Panc1 (cell line): Measurements from ENCODE around the gene EPHB2. TPM values are rescaled to one million over a fixed set of nuclear protein-coding genes. Genes with fewer than 3 reads are reported as not detected.

Experiments
- ATAC-seq: fragments of 200-7000 bp; cut with Tn5 transposase; 2 replicates; pipeline ENCODE4 v1.9.1; 2020; ENCODE audit warnings: mild to moderate bottlenecking, moderate library complexity
- BruUV-seq: library from RNA; stranded (reverse); fragments of 400-500 nt; replicated peaks from 2 replicates; lab custom pipeline; 2021; lab: Mats Ljungman, UMichigan
- CTCF ChIA-PET: fragments of 300-600 bp; sonication (Branson Sonifier 250); formaldehyde crosslinking; loops from one replicate; lab custom pipeline; 2022; ENCODE audit warnings: antibody characterized with exemption; lab: Charles Lee
- POLR2A ChIA-PET: fragments of 300-600 bp; sonication (Branson Sonifier 250); formaldehyde crosslinking; loops from one replicate; lab custom pipeline; 2022; ENCODE audit warnings: antibody characterized with exemption; lab: Charles Lee
- DNase-seq: peaks from one replicate; pipeline ENCODE4 v3.0.0-alpha.2; 2010; ENCODE audit warnings: low read depth, low spot score
- H3K27ac ChIP-seq: 2 replicates; pipeline ENCODE4 v1.5.1; 2011; ENCODE audit warnings: mild to moderate bottlenecking, low read length, inconsistent platforms
- H3K27me3 ChIP-seq: fragments of 200-500 bp; sonication (Bioruptor generic); 2 replicates; pipeline ENCODE4 v1.6.0; 2014; ENCODE audit warnings: low read length, inconsistent platforms; ENCODE audit not compliant: control insufficient read depth, insufficient read depth
- H3K36me3 ChIP-seq: fragments of 200-500 bp; sonication (Bioruptor generic); 2 replicates; pipeline ENCODE4 v1.5.1; 2014; ENCODE audit warnings: inconsistent platforms, mild to moderate bottlenecking, low read length, moderate library complexity; ENCODE audit not compliant: control insufficient read depth, insufficient read depth
- H3K4me1 ChIP-seq: 2 replicates; pipeline ENCODE4 v1.5.1; 2011; ENCODE audit warnings: inconsistent platforms, mild to moderate bottlenecking, low read length, moderate library complexity; ENCODE audit not compliant: control insufficient read depth, insufficient read depth
- H3K4me3 ChIP-seq, 2 experiments: 2 replicates each; pipeline ENCODE4 v1.5.1; 2011 to 2012; ENCODE audit warnings: low read depth in 2 of 2, low read length in 2 of 2, mild to moderate bottlenecking in 2 of 2, inconsistent platforms in 1 of 2, moderate library complexity in 1 of 2
- H3K9me3 ChIP-seq: fragments of 200-500 bp; sonication (Bioruptor generic); 2 replicates; pipeline ENCODE4 v1.5.1; 2014; ENCODE audit warnings: low read depth, mild to moderate bottlenecking, inconsistent platforms, low read length, moderate library complexity; ENCODE audit not compliant: control insufficient read depth, insufficient read depth
- CTCF ChIP-seq: fragments of 450-650 bp; IDR thresholded peaks from 2 replicates; pipeline ENCODE4 v1.5.1; 2017; ENCODE audit warnings: mild to moderate bottlenecking
- POLR2AphosphoS5 ChIP-seq: IDR thresholded peaks from 2 replicates; pipeline ENCODE4 v1.6.1; 2012; ENCODE audit warnings: mild to moderate bottlenecking, low read depth, low read length, moderate library complexity
- REST ChIP-seq, 2 experiments: IDR thresholded peaks; 2 replicates each; pipeline ENCODE4 v1.6.1; 2011 to 2012; ENCODE audit warnings: low read depth in 2 of 2, control low read depth in 1 of 2, low read length in 1 of 2, mild to moderate bottlenecking in 1 of 2, moderate library complexity in 1 of 2; ENCODE audit not compliant: insufficient read depth in 1 of 2
- SIN3A ChIP-seq: IDR thresholded peaks from 2 replicates; pipeline ENCODE4 v1.6.1; 2012; ENCODE audit warnings: low read depth, mild to moderate bottlenecking, low read length, moderate library complexity, borderline replicate concordance; ENCODE audit not compliant: insufficient read depth
- TCF7L2 ChIP-seq: IDR thresholded peaks from 2 replicates; pipeline ENCODE4 v1.6.1; 2011; ENCODE audit warnings: mild to moderate bottlenecking, low read depth, low read length, inconsistent platforms
- in situ Hi-C: cut with HindIII; loops from 2 replicates; pipeline ENCODE4 v1.10.0; 2016; ENCODE audit warnings: low sequenced_read_pairs, low pct_unique_long_range_greater_than_20kb
- intact Hi-C: fragments of 100-400 bp; cut with micrococcal nuclease; formaldehyde crosslinking; loops from one replicate; pipeline ENCODE4 v1.10.0; 2022; ENCODE audit not compliant: unreplicated experiment
- total RNA-seq: library from RNA; stranded (reverse); gene quantifications from one replicate; pipeline ENCODE4 v1.2.1, GENCODE V29; 2021; ENCODE audit not compliant: unreplicated experiment

The EPHB2 gene
- total RNA-seq, 1 experiment from 2014 or later: 29.0 TPM

- CTCF ChIA-PET: no interaction called here
- Histone ChIP-seq H3K36me3 (no peaks in the 10 kb centered on the region), H3K27me3 (no peaks in the 10 kb centered on the region), H3K9me3 (no peaks in the 10 kb centered on the region), H3K27ac (no peak overlapping the region), H3K4me1 (no peaks in the 10 kb centered on the region), H3K4me3 (no peak overlapping the region)
- ATAC-seq (no peak), DNase-seq (no peak)
- POLR2A ChIA-PET: no interaction called here
- no peak for TF ChIP-seq REST (IDR thresholded peaks at IDR 0.05; ENCODE audit: insufficient read depth in 1 of 2, low read depth in 2 of 2, low read length in 1 of 2)
- no peak for TF ChIP-seq CTCF
- TF ChIP-seq POLR2AphosphoS5: no peak
- no peak for TF ChIP-seq SIN3A
- in situ Hi-C loops: no loop called here
- intact Hi-C loops: no loop called here
- BruUV-seq: no TSS peak
These were observed 168.0 kb downstream of the EPHB2 start for GRCh38 chr1:22878626-22879025.

GRCh38 chr1:22879445-22879844 lies 168.8 kb downstream of the EPHB2 start:
- Histone ChIP-seq H3K4me1 (no peaks in the 10 kb centered on the region), H3K27me3 (no peaks in the 10 kb centered on the region), H3K27ac (no peak overlapping the region), H3K36me3 (no peaks in the 10 kb centered on the region), H3K9me3 (no peaks in the 10 kb centered on the region), H3K4me3 (no peak overlapping the region)
- no peak for TF ChIP-seq TCF7L2
- TF ChIP-seq REST (IDR thresholded peaks at IDR 0.05; ENCODE audit: insufficient read depth in 1 of 2, low read depth in 2 of 2, low read length in 1 of 2): no peak
- TF ChIP-seq CTCF: no peak
- TF ChIP-seq POLR2AphosphoS5: no peak
- TF ChIP-seq SIN3A: no peak
- in situ Hi-C loops (no loop called here), intact Hi-C loops (no loop called here)
- DNase-seq (no peak), ATAC-seq (no peak)
- ChIA-PET CTCF (no interaction called here), POLR2A (no interaction called here)
- no TSS peak for BruUV-seq
